Putamen (tissue), 1 donor: ENCODE results near the gene DCBLD1.

Experiments
- DNase-seq: peaks from one replicate; pipeline ENCODE4 v3.0.0-alpha.2; 2016; ENCODE audit warnings: low spot score

Gene DCBLD1

GRCh38 chr6:117531346-117531745 lies 48.9 kb downstream of the DCBLD1 start:
- no peak for DNase-seq

DNA sequence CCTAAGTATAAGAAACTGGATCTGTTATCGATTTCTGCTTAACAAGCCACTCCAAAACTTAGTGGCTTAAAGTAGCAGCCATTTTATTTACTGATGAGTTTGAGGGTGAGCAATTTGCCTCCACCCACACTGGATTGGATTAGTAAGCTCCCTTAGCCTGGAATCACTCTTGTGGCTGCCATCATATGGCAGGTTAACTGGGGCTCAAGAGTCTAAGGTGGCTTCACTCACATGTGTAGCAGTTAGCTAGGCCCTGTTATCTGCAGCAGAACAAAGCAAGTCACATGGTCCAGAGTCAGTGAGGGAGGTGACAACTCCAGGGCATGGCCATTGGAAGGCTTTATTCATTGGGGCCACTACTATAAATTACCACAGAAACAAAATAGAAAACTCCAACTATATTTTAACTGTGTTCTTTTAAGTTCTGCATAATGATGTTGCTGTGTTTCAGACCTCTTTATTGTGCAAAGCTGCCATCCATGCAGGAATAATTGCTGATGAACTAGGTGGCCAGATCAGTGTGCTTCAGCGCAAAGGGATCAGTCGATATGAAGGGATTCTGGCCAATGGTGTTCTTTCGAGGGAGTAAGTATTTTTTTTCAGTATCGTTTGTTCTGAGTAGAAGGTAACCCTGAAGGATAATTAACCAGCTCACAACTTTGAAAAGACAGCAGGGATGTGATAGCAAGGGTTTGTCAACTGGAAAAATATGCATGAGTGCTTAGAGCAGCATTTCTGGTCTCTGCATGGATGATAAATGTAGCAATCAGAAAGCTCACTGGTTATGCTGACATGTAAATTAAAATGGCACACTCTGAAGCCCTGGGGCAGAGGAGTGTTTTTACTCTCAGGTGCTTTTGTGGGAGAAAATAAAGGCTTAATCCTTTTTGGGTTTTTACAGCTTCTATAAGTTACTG lies 49.6 kb downstream of the DCBLD1 start:
- no peak for DNase-seq

GRCh38 chr6:117533775-117534174 lies 51.3 kb downstream of the DCBLD1 start:
- no peak for DNase-seq

DNA sequence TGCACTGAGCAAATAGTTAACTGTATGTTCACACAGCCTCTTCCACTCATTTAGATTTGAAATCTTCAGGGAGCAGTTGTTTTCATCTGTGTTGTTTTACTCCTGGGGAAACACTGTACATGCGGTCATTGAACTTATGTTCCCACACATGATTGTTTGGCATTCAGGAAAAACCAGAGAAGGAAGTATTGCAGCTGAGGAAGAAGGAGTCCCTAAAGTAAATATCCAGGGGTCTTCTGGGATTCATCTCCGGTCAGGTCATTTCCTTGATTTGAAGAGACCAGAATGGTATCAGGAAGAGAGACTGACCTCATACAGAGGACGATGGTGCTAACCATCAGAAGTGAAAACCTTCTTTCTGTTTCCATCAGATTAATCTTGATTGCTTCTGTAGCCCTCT lies 52.5 kb downstream of the DCBLD1 start:
- DNase-seq: no peak

- no peak for DNase-seq
Observed at GRCh38 chr6:117536317-117536716, 53.8 kb downstream of the DCBLD1 start.

GRCh38 chr6:117538615-117539014 lies 56.1 kb downstream of the DCBLD1 start:
- no peak for DNase-seq

GRCh38 chr6:117540670-117541069 lies 58.2 kb downstream of the DCBLD1 start:
- DNase-seq: no peak

- DNase-seq: no peak
Observed at GRCh38 chr6:117542493-117542892, 60.0 kb downstream of the DCBLD1 start.

DNA sequence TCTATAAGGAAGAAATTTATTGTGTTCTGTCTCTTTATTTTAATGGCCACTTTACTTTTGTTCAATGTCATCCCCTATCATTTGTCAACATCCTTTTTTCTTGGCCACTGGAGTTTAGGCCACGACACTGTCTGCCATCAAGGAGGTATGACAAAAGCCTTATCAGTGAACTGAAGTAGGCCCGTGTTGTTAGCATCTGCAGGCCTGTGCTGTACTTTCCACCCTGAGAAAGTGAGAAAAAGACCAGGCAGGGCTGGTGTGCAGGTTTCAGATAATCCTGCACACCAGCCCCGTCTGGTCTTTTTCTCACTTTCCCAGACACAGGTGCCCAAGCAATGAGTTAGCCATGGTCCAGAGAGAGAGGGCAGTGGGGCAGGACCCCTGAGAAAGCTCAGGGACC lies 62.2 kb downstream of the DCBLD1 start:
- no peak for DNase-seq

GRCh38 chr6:117545161-117545595 lies 62.7 kb downstream of the DCBLD1 start:
- DNase-seq: no peak

- DNase-seq: no peak
Observed at GRCh38 chr6:117546674-117547073, 64.2 kb downstream of the DCBLD1 start.

GRCh38 chr6:117547688-117548621 lies 65.5 kb downstream of the DCBLD1 start:
- peak; percentile 12 for DNase-seq

DNA sequence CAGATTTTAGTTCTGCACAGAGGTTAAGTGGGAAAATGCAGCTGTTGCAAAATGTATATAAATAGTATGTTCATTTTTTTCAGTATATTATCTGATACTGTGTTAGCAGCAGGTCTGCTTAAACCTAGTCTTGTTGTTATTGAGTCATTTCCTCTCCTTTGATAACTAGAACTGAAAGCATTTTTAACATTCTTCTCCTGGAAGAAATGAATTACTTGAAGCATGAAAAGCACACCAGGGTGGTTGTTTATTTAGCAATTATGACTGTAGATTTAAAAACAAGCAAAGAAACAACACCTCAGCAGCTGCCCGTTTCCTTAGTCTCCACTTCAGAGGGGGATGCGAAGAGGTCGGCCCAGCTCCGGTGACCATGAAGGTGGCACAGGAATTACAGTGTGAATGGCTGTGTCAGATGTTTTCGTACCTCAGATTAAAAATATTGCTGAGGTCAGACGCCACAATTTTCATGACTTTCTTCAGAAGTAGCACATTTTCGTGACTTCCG lies 66.4 kb downstream of the DCBLD1 start:
- DNase-seq: no peak

GRCh38 chr6:117549611-117550010 lies 67.1 kb downstream of the DCBLD1 start:
- no peak for DNase-seq

DNA sequence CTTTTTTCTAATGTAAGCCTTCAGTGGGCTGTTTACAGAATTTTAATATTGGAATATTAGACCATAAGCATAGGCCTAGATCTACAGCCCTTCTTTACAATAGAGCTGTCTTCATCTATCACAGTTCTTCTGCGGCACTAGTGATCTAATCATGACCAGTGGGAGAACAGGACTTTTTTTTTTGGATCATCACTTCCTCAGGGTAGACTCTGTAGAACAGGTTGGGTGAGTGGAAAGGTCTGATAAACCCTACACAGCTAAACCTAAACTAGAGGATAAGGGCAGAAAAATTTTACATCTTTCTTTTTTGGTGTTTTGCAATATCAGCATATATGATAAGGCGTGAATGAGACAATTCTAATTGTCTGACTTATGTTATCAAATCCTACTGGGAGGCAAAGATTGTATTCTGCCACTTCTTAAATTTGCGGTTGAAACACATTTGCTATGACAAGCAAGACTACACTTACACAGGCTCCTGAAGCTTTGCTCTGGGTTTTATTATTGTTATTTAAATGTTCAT lies 67.7 kb downstream of the DCBLD1 start:
- no peak for DNase-seq

GRCh38 chr6:117550618-117551242 lies 68.3 kb downstream of the DCBLD1 start:
- DNase-seq: no peak

GRCh38 chr6:117552618-117553017 lies 70.1 kb downstream of the DCBLD1 start:
- no peak for DNase-seq

DNA sequence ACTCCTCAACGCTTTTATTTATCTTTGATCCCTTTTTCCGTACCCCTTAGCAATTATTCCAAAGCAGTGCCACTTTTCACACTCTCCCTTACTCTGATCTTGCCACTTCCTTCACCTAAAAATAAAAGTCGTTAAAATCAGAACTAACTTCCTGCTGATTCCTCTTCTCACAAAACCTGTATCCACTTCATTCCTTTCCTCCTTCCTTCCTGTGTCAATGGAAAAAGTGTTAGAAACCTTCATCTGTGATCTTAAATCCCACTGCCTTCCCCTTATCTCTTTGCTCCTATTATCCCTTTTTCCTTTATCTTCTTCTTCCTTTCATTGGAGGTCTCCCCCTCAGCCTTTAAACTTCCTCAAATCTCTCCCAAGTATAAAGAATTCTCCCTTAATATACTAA lies 70.7 kb downstream of the DCBLD1 start:
- no peak for DNase-seq

DNA sequence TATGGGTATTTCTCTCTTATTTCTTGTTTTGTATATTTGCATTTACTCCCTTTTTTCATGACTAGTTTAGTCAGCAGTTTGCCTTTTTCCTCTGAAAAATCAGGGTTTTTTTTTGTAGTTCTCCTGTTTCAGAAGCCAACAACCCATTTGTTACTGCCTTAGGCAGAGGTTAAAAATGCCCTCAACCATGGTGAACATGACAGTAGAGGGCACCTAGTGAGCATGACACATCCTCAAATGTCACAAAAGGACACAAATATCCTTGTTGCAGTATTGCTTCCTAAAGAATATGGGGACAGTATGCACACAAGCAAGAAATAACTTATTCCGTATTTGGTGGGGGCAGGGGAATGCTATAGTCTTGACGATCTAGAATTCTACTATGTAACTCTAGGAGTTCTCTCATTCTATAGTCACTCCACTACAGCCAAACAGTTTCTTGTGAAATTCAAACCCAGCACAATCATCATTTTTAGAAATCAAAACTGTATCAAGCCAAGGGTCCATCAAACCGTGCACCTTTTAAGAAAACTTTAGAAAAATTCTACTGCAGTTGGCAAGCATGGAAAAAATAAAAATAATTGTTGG lies 72.9 kb downstream of the DCBLD1 start:
- no peak for DNase-seq

- peak; percentile 52 for DNase-seq
Observed at GRCh38 chr6:117555882-117556498, 73.5 kb downstream of the DCBLD1 start.

- no peak for DNase-seq
Observed at GRCh38 chr6:117557951-117558350, 75.5 kb downstream of the DCBLD1 start.
